Gastrocnemius medialis (tissue), 4 donors: ENCODE measurements around the gene REC8.

Experiments used
- CTCF ChIP-seq, 5 experiments: fragments of 450-650 bp in 3 of 5; fragments of 200-600 bp in 2 of 5; sonication (generic) in 2 of 5; IDR thresholded peaks in 4 of 5; conservative IDR thresholded peaks in 1 of 5; 1 replicate in 4 of 5; 2 replicates in 1 of 5; pipeline ENCODE4 v1.5.1; 2016 to 2019; ENCODE audit warnings: antibody characterized with exemption in 5 of 5, mild to moderate bottlenecking in 3 of 5, moderate library complexity in 3 of 5
- POLR2A ChIP-seq, 2 donors: fragments of 450-650 bp; IDR thresholded peaks; one replicate each; pipeline ENCODE4 v1.6.1; 2017; ENCODE audit warnings: antibody characterized with exemption in 2 of 2, mild to moderate bottlenecking in 2 of 2, moderate library complexity in 2 of 2

DNA sequence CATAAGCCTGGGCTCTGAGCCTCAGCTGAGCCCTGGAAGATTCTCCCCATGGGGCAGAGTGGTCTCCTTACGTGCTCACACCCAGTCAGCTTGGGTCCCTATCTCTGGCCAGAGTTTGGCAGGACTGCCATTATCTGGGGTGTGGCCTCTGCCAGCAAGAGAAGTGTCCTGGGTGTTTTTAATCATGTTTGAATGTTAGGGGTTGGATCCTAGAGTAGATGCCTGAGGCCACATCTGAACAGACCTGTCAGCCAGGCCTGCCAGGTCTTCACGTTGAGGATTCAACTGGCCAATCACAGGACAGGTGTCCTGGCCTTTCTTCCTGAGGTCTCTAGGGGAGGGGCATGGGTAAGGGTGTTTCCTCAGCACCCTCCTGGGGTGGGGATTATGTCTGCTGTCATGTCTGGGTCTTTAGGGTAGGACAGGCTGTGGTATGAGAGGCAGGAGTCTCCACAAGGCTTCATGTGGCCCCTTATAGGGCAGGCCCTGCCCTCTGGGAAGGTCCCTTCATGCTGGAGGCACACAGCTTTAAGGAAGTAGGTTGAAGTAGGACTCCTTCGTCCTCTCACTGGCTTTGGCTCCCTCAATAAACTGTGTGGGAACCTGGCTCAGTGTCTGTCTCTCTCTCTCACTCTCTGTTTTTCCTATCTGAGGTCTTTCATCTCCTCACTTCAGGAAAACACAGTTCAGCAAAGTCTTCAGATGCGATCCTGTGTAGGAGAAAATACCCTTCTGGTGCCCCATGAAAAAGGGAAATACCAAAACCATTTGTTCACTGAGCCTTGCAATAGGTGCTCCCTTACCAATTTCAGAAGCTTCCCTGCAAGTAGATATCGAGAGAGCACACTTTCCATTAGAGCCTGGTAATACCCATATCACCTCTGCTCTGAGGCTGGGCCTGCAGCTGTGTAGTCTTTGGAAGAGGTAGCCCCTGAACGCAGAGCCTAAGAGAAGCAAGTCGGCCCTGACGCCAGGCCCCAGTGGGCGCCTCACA, 48.2 kb upstream of the REC8 start:
- no peak for TF ChIP-seq CTCF (IDR thresholded peaks at IDR 0.05 in 4 of 5, conservative IDR thresholded peaks at IDR 0.05 in 1 of 5)
- TF ChIP-seq POLR2A (IDR thresholded peaks at IDR 0.05) = no peak
